ENCODE results near the gene GAGE12E.
"Not testable (repeated sequence)": the region's sequence is repeated elsewhere in the genome, so short reads cannot be mapped to it uniquely, and the experiment has no call there.

Gene GAGE12E, protein sequence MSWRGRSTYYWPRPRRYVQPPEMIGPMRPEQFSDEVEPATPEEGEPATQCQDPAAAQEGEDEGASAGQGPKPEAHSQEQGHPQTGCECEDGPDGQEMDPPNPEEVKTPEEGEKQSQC

GRCh38 chrX:49550989-49551388, at the start of gene GAGE12E:
Gene GAGE12E (plus strand): TSS chrX:49551289. CDS start chrX:49552444, 1,155 bp downstream.
- H3K27me3 Mint-ChIP-seq; H3K36me3 Mint-ChIP-seq (ENCODE audit: low read depth); H3K4me3 Mint-ChIP-seq; H3K4me1 Mint-ChIP-seq (ENCODE audit: low read depth); H3K27ac Mint-ChIP-seq; H3K9me3 Mint-ChIP-seq: not testable (repeated sequence)

GRCh38 chrX:49531877-49532276, 19.2 kb upstream of the GAGE12E start, which contains the start of gene GAGE12C:
Gene GAGE12C (plus strand): TSS chrX:49532177. CDS start chrX:49533332, 1,155 bp downstream.
- H3K36me3 Mint-ChIP-seq (ENCODE audit: low read depth); H3K27me3 Mint-ChIP-seq; H3K4me1 Mint-ChIP-seq (ENCODE audit: low read depth); H3K4me3 Mint-ChIP-seq; H3K9me3 Mint-ChIP-seq; H3K27ac Mint-ChIP-seq: not testable (repeated sequence)

DNA sequence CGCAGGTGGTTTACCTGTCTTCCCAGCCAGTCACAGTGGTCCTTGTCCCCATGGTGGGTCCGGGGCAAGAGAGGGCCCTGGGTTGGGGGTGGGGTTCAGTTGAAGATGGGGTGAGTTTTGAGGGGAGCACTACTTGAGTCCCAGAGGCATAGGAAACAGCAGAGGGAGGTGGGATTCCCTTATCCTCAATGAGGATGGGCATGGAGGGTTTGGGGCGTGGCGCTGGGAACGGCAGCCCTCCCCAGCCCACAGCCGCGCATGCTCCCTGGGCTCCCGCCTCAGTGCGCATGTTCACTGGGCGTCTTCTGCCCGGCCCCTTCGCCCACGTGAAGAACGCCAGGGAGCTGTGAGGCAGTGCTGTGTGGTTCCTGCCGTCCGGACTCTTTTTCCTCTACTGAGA, 9.7 kb upstream of the GAGE12E start, which contains the start of gene GAGE12D:
Gene GAGE12D (plus strand): TSS at position 301 of the 400 bp plus-strand sequence. CDS start 1,155 bp downstream, outside the sequence.
- H3K4me3 Mint-ChIP-seq; H3K9me3 Mint-ChIP-seq; H3K4me1 Mint-ChIP-seq (ENCODE audit: low read depth); H3K27me3 Mint-ChIP-seq; H3K27ac Mint-ChIP-seq; H3K36me3 Mint-ChIP-seq (ENCODE audit: low read depth): not testable (repeated sequence)

DNA sequence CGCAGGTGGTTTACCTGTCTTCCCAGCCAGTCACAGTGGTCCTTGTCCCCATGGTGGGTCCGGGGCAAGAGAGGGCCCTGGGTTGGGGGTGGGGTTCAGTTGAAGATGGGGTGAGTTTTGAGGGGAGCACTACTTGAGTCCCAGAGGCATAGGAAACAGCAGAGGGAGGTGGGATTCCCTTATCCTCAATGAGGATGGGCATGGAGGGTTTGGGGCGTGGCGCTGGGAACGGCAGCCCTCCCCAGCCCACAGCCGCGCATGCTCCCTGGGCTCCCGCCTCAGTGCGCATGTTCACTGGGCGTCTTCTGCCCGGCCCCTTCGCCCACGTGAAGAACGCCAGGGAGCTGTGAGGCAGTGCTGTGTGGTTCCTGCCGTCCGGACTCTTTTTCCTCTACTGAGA, 9.5 kb downstream of the GAGE12E start, which contains the start of gene GAGE12F:
Gene GAGE12F (plus strand): TSS at position 301 of the 400 bp plus-strand sequence. CDS start 1,155 bp downstream, outside the sequence.
- not testable (repeated sequence) for H3K27ac Mint-ChIP-seq, H3K27me3 Mint-ChIP-seq

GRCh38 chrX:49568728-49569127, 17.6 kb downstream of the GAGE12E start:
- not testable (repeated sequence) for H3K9me3 Mint-ChIP-seq; H3K4me3 Mint-ChIP-seq; H3K27me3 Mint-ChIP-seq; H3K27ac Mint-ChIP-seq; H3K4me1 Mint-ChIP-seq (ENCODE audit: low read depth); H3K36me3 Mint-ChIP-seq (ENCODE audit: low read depth)

More for the DNA sequence above, 9.5 kb downstream of the GAGE12E start, which contains the start of gene GAGE12F:
- H3K9me3 Mint-ChIP-seq; H3K36me3 Mint-ChIP-seq (ENCODE audit: low read depth); H3K4me3 Mint-ChIP-seq; H3K4me1 Mint-ChIP-seq (ENCODE audit: low read depth): not testable (repeated sequence)

DNA sequence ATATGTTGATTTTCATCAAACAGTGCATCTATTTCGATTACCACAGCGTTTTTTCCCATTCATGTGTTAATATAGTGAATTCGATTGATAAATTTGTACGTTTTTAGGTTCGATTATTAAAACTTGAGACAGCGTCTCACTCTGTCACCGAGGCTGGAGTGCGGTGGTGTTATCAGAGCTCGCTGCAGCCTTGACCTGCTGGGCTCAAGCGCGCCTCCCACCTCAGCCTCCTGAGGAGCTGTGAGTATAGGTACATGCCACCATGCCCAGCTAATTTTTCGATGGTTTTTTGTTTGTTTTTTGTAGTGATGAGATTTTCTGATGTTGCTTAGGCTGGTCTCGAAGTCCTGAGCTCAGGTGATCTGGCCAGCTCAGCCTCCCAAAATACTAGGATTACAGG, 18.1 kb downstream of the GAGE12E start:
- not testable (repeated sequence) for H3K4me3 Mint-ChIP-seq; H3K27me3 Mint-ChIP-seq; H3K27ac Mint-ChIP-seq; H3K9me3 Mint-ChIP-seq; H3K36me3 Mint-ChIP-seq (ENCODE audit: low read depth); H3K4me1 Mint-ChIP-seq (ENCODE audit: low read depth)

DNA sequence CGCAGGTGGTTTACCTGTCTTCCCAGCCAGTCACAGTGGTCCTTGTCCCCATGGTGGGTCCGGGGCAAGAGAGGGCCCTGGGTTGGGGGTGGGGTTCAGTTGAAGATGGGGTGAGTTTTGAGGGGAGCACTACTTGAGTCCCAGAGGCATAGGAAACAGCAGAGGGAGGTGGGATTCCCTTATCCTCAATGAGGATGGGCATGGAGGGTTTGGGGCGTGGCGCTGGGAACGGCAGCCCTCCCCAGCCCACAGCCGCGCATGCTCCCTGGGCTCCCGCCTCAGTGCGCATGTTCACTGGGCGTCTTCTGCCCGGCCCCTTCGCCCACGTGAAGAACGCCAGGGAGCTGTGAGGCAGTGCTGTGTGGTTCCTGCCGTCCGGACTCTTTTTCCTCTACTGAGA, 19.0 kb downstream of the GAGE12E start, which contains the start of gene GAGE12G:
Gene GAGE12G (plus strand): TSS at position 301 of the 400 bp plus-strand sequence. CDS start 1,155 bp downstream, outside the sequence.
- not testable (repeated sequence) for H3K9me3 Mint-ChIP-seq; H3K36me3 Mint-ChIP-seq (ENCODE audit: low read depth)

GRCh38 chrX:49579649-49580048, 28.6 kb downstream of the GAGE12E start, which contains the start of gene GAGE12H:
Gene GAGE12H (plus strand): TSS chrX:49579949. CDS start chrX:49581104, 1,155 bp downstream.
- H3K27me3 Mint-ChIP-seq; H3K36me3 Mint-ChIP-seq (ENCODE audit: low read depth); H3K4me1 Mint-ChIP-seq (ENCODE audit: low read depth): not testable (repeated sequence)

More for the DNA sequence above, 19.0 kb downstream of the GAGE12E start, which contains the start of gene GAGE12G:
- H3K4me3 Mint-ChIP-seq; H3K4me1 Mint-ChIP-seq (ENCODE audit: low read depth); H3K27ac Mint-ChIP-seq; H3K27me3 Mint-ChIP-seq: not testable (repeated sequence)

DNA sequence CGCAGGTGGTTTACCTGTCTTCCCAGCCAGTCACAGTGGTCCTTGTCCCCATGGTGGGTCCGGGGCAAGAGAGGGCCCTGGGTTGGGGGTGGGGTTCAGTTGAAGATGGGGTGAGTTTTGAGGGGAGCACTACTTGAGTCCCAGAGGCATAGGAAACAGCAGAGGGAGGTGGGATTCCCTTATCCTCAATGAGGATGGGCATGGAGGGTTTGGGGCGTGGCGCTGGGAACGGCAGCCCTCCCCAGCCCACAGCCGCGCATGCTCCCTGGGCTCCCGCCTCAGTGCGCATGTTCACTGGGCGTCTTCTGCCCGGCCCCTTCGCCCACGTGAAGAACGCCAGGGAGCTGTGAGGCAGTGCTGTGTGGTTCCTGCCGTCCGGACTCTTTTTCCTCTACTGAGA, 38.1 kb downstream of the GAGE12E start, which contains the start of gene GAGE2A:
Gene GAGE2A (plus strand): TSS at position 301 of the 400 bp plus-strand sequence. CDS start 1,155 bp downstream, outside the sequence.
- H3K36me3 Mint-ChIP-seq (ENCODE audit: low read depth); H3K4me3 Mint-ChIP-seq; H3K27me3 Mint-ChIP-seq; H3K9me3 Mint-ChIP-seq; H3K27ac Mint-ChIP-seq; H3K4me1 Mint-ChIP-seq (ENCODE audit: low read depth): not testable (repeated sequence)

More at GRCh38 chrX:49579649-49580048, 28.6 kb downstream of the GAGE12E start, which contains the start of gene GAGE12H:
- not testable (repeated sequence) for H3K9me3 Mint-ChIP-seq, H3K27ac Mint-ChIP-seq, H3K4me3 Mint-ChIP-seq

- not testable (repeated sequence) for H3K36me3 Mint-ChIP-seq (ENCODE audit: low read depth); H3K27me3 Mint-ChIP-seq; H3K27ac Mint-ChIP-seq; H3K4me3 Mint-ChIP-seq; H3K4me1 Mint-ChIP-seq (ENCODE audit: low read depth); H3K9me3 Mint-ChIP-seq
Measured at GRCh38 chrX:49589769-49590478, 38.8 kb downstream of the GAGE12E start.

DNA sequence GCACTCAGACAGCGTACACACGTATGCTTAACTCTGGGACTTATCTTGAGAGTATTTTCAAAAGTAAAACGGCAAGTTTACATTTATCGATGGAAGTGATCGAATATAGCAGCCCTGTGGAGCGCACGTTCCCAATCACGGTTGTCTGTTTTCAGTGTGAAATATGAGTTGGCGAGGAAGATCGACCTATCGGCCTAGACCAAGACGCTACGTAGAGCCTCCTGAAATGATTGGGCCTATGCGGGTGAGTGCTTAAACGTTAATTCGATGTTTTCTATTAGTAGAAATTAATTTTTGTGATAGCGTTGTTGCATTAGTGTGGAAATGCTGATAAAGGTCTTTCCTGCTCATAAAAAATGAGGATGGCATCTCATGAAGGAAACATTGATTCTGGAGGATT, 39.4 kb downstream of the GAGE12E start:
- not testable (repeated sequence) for H3K4me1 Mint-ChIP-seq (ENCODE audit: low read depth); H3K27me3 Mint-ChIP-seq; H3K36me3 Mint-ChIP-seq (ENCODE audit: low read depth); H3K9me3 Mint-ChIP-seq; H3K4me3 Mint-ChIP-seq; H3K27ac Mint-ChIP-seq

DNA sequence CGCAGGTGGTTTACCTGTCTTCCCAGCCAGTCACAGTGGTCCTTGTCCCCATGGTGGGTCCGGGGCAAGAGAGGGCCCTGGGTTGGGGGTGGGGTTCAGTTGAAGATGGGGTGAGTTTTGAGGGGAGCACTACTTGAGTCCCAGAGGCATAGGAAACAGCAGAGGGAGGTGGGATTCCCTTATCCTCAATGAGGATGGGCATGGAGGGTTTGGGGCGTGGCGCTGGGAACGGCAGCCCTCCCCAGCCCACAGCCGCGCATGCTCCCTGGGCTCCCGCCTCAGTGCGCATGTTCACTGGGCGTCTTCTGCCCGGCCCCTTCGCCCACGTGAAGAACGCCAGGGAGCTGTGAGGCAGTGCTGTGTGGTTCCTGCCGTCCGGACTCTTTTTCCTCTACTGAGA, 47.6 kb downstream of the GAGE12E start, which contains the start of gene GAGE1:
Gene GAGE1 (plus strand): TSS at position 301 of the 400 bp plus-strand sequence. CDS start 1,155 bp downstream, outside the sequence.
- H3K27ac Mint-ChIP-seq; H3K27me3 Mint-ChIP-seq; H3K36me3 Mint-ChIP-seq (ENCODE audit: low read depth); H3K4me1 Mint-ChIP-seq (ENCODE audit: low read depth); H3K4me3 Mint-ChIP-seq; H3K9me3 Mint-ChIP-seq: not testable (repeated sequence)

Measured in stimulated activated naive CD8-positive, alpha-beta T cell treated with anti-CD3 and anti-CD28 coated beads, Interleukin-15, Interleukin-2, amounts not matched to agents 100 ng/mL and 50 ng/mL, for 24 hours (primary cell).